Ishikawa (cell line): ENCODE results near the gene DENND1A.

Experiments used
- CEBPB ChIP-seq: IDR thresholded peaks from 2 replicates; pipeline ENCODE4 v1.6.1; 2012
- CREB1 ChIP-seq: IDR thresholded peaks from 2 replicates; pipeline ENCODE4 v1.6.1; 2012; ENCODE audit warnings: low read depth
- EGR1 ChIP-seq: IDR thresholded peaks from 2 replicates; pipeline ENCODE4 v1.6.1; 2012
- EP300 ChIP-seq: IDR thresholded peaks from 2 replicates; pipeline ENCODE4 v1.6.1; 2012; ENCODE audit warnings: borderline replicate concordance
- FOXM1 ChIP-seq: IDR thresholded peaks from 2 replicates; pipeline ENCODE4 v1.6.1; 2012; ENCODE audit warnings: low read depth, borderline replicate concordance
- NFIC ChIP-seq: IDR thresholded peaks from 2 replicates; pipeline ENCODE4 v1.6.1; 2012
- RAD21 ChIP-seq: IDR thresholded peaks from 2 replicates; pipeline ENCODE4 v1.6.1; 2012; ENCODE audit warnings: low read depth
- TAF1 ChIP-seq: IDR thresholded peaks from 2 replicates; pipeline ENCODE4 v1.6.1; 2012; ENCODE audit warnings: low read depth, mild to moderate bottlenecking
- TCF12 ChIP-seq: IDR thresholded peaks from 2 replicates; pipeline ENCODE4 v1.6.1; 2012; ENCODE audit warnings: low read depth
- TEAD4 ChIP-seq: IDR thresholded peaks from 2 replicates; pipeline ENCODE4 v1.6.1; 2012
- YY1 ChIP-seq: IDR thresholded peaks from 2 replicates; pipeline ENCODE4 v1.6.1; 2012; ENCODE audit warnings: low read depth
- ZBTB7A ChIP-seq: IDR thresholded peaks from 2 replicates; pipeline ENCODE4 v1.6.1; 2012; ENCODE audit warnings: low read depth
- TF ChIP-seq, protein P1 (sequence below): IDR thresholded peaks from 2 replicates; pipeline ENCODE4 v1.6.1; 2012; ENCODE audit warnings: low read depth, mild to moderate bottlenecking
- TF ChIP-seq, protein P2 (sequence below): IDR thresholded peaks from 2 replicates; pipeline ENCODE4 v1.6.1; 2012
- TF ChIP-seq, protein P3 (sequence below): IDR thresholded peaks from 2 replicates; pipeline ENCODE4 v1.6.1; 2012

DENND1A gene

DNA sequence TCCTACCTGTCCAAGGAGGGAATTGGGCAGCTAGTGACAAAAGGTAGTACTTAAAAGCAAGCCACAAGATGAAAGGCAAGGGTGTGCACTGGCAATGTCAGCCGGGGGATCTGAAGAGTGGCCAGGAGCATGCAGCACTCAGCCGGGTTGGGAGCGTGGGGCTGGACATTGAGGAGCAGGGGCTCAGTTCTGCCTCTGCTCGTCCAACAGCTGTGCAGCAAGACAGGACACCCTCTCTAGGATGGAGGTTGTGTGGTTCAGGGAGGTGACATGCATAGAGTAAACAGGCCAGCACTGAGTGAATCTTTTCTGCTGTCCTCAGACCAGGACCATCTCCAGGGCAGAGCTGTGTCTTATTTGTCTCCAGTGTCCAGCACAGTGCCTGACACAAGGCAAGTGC, 338.6 kb downstream of the DENND1A start:
- TF ChIP-seq TAF1 (no peak), NFIC (no peak), CEBPB (no peak), RAD21 (no peak), FOXM1 (no peak), YY1 (no peak), TCF12 (no peak), CREB1 (no peak), ZBTB7A (no peak), EP300 (no peak), TEAD4 (no peak), EGR1 (no peak)
- TF ChIP-seq, protein P1, sequence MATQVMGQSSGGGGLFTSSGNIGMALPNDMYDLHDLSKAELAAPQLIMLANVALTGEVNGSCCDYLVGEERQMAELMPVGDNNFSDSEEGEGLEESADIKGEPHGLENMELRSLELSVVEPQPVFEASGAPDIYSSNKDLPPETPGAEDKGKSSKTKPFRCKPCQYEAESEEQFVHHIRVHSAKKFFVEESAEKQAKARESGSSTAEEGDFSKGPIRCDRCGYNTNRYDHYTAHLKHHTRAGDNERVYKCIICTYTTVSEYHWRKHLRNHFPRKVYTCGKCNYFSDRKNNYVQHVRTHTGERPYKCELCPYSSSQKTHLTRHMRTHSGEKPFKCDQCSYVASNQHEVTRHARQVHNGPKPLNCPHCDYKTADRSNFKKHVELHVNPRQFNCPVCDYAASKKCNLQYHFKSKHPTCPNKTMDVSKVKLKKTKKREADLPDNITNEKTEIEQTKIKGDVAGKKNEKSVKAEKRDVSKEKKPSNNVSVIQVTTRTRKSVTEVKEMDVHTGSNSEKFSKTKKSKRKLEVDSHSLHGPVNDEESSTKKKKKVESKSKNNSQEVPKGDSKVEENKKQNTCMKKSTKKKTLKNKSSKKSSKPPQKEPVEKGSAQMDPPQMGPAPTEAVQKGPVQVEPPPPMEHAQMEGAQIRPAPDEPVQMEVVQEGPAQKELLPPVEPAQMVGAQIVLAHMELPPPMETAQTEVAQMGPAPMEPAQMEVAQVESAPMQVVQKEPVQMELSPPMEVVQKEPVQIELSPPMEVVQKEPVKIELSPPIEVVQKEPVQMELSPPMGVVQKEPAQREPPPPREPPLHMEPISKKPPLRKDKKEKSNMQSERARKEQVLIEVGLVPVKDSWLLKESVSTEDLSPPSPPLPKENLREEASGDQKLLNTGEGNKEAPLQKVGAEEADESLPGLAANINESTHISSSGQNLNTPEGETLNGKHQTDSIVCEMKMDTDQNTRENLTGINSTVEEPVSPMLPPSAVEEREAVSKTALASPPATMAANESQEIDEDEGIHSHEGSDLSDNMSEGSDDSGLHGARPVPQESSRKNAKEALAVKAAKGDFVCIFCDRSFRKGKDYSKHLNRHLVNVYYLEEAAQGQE = no peak
- TF ChIP-seq, protein P2, sequence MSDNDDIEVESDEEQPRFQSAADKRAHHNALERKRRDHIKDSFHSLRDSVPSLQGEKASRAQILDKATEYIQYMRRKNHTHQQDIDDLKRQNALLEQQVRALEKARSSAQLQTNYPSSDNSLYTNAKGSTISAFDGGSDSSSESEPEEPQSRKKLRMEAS = no peak
- TF ChIP-seq, protein P3, sequence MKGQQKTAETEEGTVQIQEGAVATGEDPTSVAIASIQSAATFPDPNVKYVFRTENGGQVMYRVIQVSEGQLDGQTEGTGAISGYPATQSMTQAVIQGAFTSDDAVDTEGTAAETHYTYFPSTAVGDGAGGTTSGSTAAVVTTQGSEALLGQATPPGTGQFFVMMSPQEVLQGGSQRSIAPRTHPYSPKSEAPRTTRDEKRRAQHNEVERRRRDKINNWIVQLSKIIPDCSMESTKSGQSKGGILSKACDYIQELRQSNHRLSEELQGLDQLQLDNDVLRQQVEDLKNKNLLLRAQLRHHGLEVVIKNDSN = no peak

DNA sequence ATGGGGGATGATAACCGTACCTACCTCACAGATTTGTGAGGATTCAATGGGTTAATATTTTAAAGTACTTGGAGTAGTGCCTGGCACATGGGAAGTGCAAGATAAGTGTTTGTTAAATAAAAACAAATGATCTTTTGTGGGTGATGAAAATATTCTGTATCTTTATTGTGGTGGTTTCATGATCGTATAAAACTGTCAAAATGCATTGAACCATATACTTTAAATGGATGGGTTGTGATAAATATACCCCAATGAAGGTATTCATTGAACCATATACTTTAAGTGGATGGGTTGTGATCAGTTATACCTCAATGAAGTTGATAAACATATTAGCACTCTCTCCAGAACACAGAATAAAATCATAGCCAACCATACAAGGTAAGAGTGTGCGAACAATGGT, 339.4 kb downstream of the DENND1A start:
- no peak for TF ChIP-seq FOXM1
- TF ChIP-seq ZBTB7A = no peak
- no peak for TF ChIP-seq RAD21
- no peak for TF ChIP-seq EP300
- TF ChIP-seq EGR1 = no peak
- TF ChIP-seq, protein P1 = no peak
- no peak for TF ChIP-seq CEBPB
- no peak for TF ChIP-seq NFIC
- no peak for TF ChIP-seq CREB1
- no peak for TF ChIP-seq TCF12
- no peak for TF ChIP-seq YY1
- TF ChIP-seq, protein P3 = no peak
- TF ChIP-seq TEAD4 = no peak
- TF ChIP-seq, protein P2 = no peak
- no peak for TF ChIP-seq TAF1

DNA sequence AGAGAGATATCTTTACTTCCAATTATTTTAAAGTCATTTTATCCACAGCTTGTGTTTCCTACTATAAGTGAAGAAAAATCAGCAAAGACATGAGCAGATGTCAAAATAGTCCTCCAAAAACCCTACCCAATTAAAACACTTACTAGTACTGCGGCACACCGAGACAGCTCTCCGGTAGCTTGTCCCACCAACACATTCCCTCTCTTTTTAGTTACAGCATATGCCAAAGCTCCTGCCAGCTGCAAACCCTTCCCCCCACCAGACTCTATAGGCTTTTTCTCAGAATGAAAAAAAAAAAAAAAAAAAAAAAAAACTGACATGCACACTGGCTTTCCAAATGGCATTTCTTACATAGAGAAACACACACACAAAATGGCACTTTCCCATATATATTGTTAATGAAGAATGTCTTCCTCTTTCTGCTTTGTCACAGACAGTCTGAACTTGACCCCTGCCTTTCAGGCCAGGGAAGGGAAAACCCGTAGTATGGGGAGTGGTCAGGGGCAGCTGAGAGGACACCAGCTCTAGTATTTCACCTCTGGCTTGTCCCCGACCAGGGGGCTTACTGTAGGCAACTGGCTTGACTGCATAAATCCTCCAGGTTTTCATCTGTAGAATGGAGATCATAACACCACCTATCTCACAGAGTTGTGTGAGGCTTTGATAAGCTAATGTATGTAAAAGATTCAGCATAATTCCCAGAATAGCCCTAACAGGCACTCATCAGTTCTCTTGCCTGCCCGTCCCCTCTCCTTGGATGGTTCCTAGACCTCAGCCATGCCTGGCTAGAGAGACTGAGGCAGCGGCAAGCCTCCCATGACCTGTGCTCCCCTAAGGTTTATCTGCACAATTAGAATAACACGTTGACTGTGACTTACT, 340.3 kb downstream of the DENND1A start:
- TF ChIP-seq CEBPB (no peak), FOXM1 (no peak), NFIC (no peak), EGR1 (no peak), TCF12 (no peak), TAF1 (no peak), CREB1 (no peak), TEAD4 (no peak), YY1 (no peak), RAD21 (no peak), ZBTB7A (no peak), EP300 (no peak)
- TF ChIP-seq, protein P3 = no peak
- TF ChIP-seq, protein P1 = no peak
- TF ChIP-seq, protein P2 = no peak
